Neural cell (in vitro differentiated cells): Measurements from ENCODE around the gene MEAF6.

Experiments used
- CTCF ChIP-seq: fragments of 450-650 bp; IDR thresholded peaks from 2 replicates; pipeline ENCODE4 v1.5.1; 2014; ENCODE audit warnings: antibody characterized with exemption, mild to moderate bottlenecking, moderate library complexity; ENCODE audit not compliant: poor library complexity, severe bottlenecking
- EP300 ChIP-seq: fragments of 450-650 bp; conservative IDR thresholded peaks from 2 replicates; pipeline ENCODE4 v1.6.1; 2014; ENCODE audit warnings: antibody characterized with exemption, mild to moderate bottlenecking, moderate library complexity; ENCODE audit not compliant: poor library complexity, severe bottlenecking
- EZH2 ChIP-seq: fragments of 200-600, 300-800 bp; shearing (Covaris generic), sonication (generic); IDR thresholded peaks from 2 replicates; pipeline ENCODE4 v1.6.1; 2014; ENCODE audit warnings: antibody characterized with exemption, low read length, borderline replicate concordance, mild to moderate bottlenecking; ENCODE audit not compliant: insufficient read depth, poor library complexity, severe bottlenecking
- MXI1 ChIP-seq: fragments of 450-650 bp; conservative IDR thresholded peaks from 2 replicates; pipeline ENCODE4 v1.6.1; 2014; ENCODE audit warnings: antibody characterized with exemption, mild to moderate bottlenecking; ENCODE audit not compliant: poor library complexity, severe bottlenecking
- POLR2AphosphoS5 ChIP-seq: IDR thresholded peaks from 2 replicates; pipeline ENCODE4 v1.6.1; 2012
- RAD21 ChIP-seq: fragments of 450-650 bp; conservative IDR thresholded peaks from 2 replicates; pipeline ENCODE4 v1.6.1; 2014; ENCODE audit warnings: antibody characterized with exemption, mild to moderate bottlenecking, moderate library complexity
- SMC3 ChIP-seq: fragments of 450-650 bp; conservative IDR thresholded peaks from 2 replicates; pipeline ENCODE4 v1.6.1; 2014; ENCODE audit warnings: antibody characterized with exemption, mild to moderate bottlenecking, moderate library complexity; ENCODE audit not compliant: poor library complexity

GRCh38 chr1:37464443-37464842 is 50.1 kb downstream of the MEAF6 start:
- no peak for TF ChIP-seq EP300
- no peak for TF ChIP-seq POLR2AphosphoS5
- no peak for TF ChIP-seq EZH2
- no peak for TF ChIP-seq CTCF
- no peak for TF ChIP-seq RAD21
- no peak for TF ChIP-seq MXI1
- TF ChIP-seq SMC3 = no peak
